Thoracic aorta (tissue), 2 donors: ENCODE data around the gene FIBCD1. TPM values are rescaled to one million over a fixed set of nuclear protein-coding genes. Genes with fewer than 3 reads are reported as not detected.

Experiments
- ATAC-seq: fragments of 150-250 bp; one replicate; pipeline ENCODE4 v1.8.0; 2017; ENCODE audit warnings: low read depth; ENCODE audit not compliant: insufficient number of reproducible peaks, low FRiP score
- DNase-seq: peaks from one replicate; pipeline ENCODE4 v3.0.0-alpha.2; 2020; ENCODE audit warnings: low spot score
- H3K27ac ChIP-seq, 2 donors: fragments of 200-600 bp; sonication (generic); 1 replicate in 1 of 2; 2 replicates in 1 of 2; pipeline ENCODE4 v1.5.1; 2016; ENCODE audit warnings: mild to moderate bottlenecking in 2 of 2, moderate library complexity in 2 of 2
- H3K27me3 ChIP-seq: fragments of 200-600 bp; sonication (generic); replicated peaks from 2 replicates; pipeline ENCODE4 v1.6.0; 2016; ENCODE audit warnings: mild to moderate bottlenecking; ENCODE audit not compliant: insufficient read depth
- H3K36me3 ChIP-seq: fragments of 200-600 bp; sonication (generic); one replicate; pipeline ENCODE4 v1.5.1; 2016
- H3K4me1 ChIP-seq, 2 donors: fragments of 200-600 bp; sonication (generic); 1 replicate in 1 of 2; 2 replicates in 1 of 2; pipeline versions ENCODE4 v1.5.1 to v1.6.0; 2016; ENCODE audit warnings: low read depth in 2 of 2, mild to moderate bottlenecking in 1 of 2; ENCODE audit not compliant: control insufficient read depth in 1 of 2
- H3K4me3 ChIP-seq: fragments of 200-600 bp; sonication (generic); 2 replicates; pipeline ENCODE4 v1.5.1; 2016; ENCODE audit warnings: mild to moderate bottlenecking
- H3K9me3 ChIP-seq: fragments of 200-600 bp; sonication (generic); 2 replicates; pipeline ENCODE4 v1.5.1; 2016
- CTCF ChIP-seq: fragments of 200-600 bp; sonication (generic); IDR thresholded peaks from one replicate; pipeline ENCODE4 v1.5.1; 2019; ENCODE audit warnings: antibody characterized with exemption
- total RNA-seq, 2 donors: library from RNA; depleted of rRNA; stranded (reverse); fragments of >200 nt; gene quantifications; one replicate each; pipeline versions ENCODE4 v1.1.0 to v1.2.3, GENCODE V29; 2016

Gene FIBCD1
- total RNA-seq, 2 donors from 2014 or later: not detected

DNA sequence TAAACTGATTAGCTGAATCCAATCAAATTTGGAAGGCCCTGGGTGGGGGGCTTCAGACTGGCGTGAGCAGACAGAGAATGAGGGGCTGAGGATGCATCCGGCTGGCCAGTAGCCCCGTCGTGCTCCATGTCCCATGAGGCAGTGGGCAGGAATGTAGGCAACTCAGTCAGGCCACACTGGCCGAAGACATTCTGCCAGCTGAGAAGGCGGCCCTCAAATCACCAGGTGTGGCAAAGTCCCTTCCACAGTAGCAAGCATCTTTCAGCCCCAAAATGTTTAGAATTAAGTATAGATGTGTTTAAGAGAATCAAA, 44.3 kb upstream of the FIBCD1 start:
- no peak for TF ChIP-seq CTCF
- Histone ChIP-seq H3K27me3 (no peaks in the 10 kb centered on the region), H3K4me1 (no peaks in the 10 kb centered on the region), H3K9me3 (no peaks in the 10 kb centered on the region), H3K4me3 (no peak overlapping the region), H3K36me3 (no peaks in the 10 kb centered on the region), H3K27ac (no peak overlapping the region)
- DNase-seq: no peak
- ATAC-seq: no peak

DNA sequence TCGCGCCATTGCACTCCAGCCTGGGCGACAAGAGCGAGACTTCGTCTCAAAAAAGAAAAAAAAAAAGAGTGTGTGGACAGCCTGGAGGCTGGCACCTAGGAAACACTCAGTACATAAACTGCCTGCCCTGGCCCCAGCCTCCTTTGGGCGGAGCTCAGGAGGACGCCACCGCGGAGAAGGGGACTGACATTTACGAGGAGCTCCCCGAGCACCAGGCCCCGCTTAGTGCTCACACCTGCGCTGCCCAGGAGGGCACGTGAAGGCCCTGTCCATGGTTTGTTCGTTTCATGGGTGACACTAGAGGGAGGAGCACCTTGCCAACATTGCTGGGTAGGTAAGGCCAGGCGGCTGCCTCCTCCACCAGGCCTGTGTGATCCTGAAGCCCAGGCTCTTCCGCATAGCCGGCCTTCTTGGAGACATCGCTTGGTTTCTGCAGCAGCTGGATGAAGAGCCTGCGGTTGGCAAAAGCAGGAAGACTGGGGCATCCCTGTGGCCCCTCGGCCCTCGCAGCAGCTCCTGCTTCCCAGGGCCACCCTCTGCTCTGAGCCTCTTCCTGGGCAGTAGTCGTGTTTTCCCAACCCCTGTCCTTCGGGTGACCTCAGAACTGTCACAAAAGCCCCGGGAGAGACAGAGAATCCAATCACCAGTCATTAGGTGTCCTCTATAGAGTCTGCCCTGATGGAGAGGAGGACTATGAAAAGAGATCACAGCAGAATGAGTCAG, 43.8 kb upstream of the FIBCD1 start:
- Histone ChIP-seq H3K27ac (no peak overlapping the region), H3K4me3 (no peak overlapping the region), H3K36me3 (no peaks in the 10 kb centered on the region), H3K9me3 (no peaks in the 10 kb centered on the region), H3K4me1 (no peaks in the 10 kb centered on the region), H3K27me3 (no peaks in the 10 kb centered on the region)
- TF ChIP-seq CTCF: no peak
- no peak for ATAC-seq
- no peak for DNase-seq

GRCh38 chr9:130981756-130982137, 42.7 kb upstream of the FIBCD1 start:
- no peaks in the 10 kb centered on the region for H3K4me1 ChIP-seq
- ATAC-seq (no peak), DNase-seq (no peak)

DNA sequence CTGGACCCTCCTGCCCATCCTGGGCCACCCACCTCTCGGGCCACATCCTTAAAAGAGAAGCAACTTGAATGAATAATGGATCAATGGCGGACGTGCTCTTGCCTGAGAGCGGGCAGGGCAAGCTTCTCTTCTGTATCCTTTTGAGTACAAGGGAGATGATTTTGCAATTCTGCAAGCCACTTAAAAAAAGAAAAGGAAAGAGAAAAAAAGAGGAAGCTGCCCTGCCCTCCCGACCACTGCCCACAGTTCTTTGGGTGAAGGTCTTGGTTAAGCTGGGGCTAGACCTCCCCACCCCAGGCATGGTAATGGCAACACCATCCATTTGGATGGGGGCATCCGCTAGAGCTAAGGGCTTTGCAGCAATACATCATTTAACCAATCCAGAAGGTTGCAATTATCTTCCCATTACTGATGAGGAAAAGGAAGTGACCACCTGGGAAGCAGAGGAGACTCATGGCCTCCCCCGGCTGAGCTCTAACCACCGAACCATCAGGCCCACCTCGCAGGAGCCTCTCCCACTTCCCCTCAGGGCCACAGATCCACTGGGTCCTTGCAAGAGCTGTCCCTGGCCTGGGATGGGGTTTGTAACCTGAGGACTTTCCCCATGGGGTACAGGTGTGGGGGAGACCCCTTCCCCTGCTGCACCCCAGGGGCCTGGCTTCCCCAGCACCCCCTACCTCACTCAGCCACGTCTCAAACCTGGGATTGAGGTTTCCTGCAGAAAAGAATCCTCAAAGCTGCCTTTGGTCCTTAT, 42.1 kb upstream of the FIBCD1 start:
- H3K27me3 ChIP-seq: no peaks in the 10 kb centered on the region

More at GRCh38 chr9:130981756-130982137, 42.7 kb upstream of the FIBCD1 start:
- Histone ChIP-seq H3K9me3 (no peaks in the 10 kb centered on the region), H3K27ac (no peak overlapping the region), H3K27me3 (no peaks in the 10 kb centered on the region), H3K4me3 (no peak overlapping the region), H3K36me3 (no peaks in the 10 kb centered on the region)
- TF ChIP-seq CTCF: no peak

More for the DNA sequence above, 42.1 kb upstream of the FIBCD1 start:
- Histone ChIP-seq H3K36me3 (no peaks in the 10 kb centered on the region), H3K9me3 (no peaks in the 10 kb centered on the region), H3K27ac (no peak overlapping the region), H3K4me3 (no peak overlapping the region), H3K4me1 (no peaks in the 10 kb centered on the region)
- no peak for ATAC-seq
- no peak for TF ChIP-seq CTCF
- no peak for DNase-seq
